Sigmoid colon (tissue), 7 donors: Measurements from ENCODE around the gene SPPL2B. TPM values are rescaled to one million over a fixed set of nuclear protein-coding genes. Genes with fewer than 3 reads are reported as not detected.
A peak's percentile ranks its signal among the peaks of the same experiment; 100 is the strongest.

Experiments
- DNase-seq: peaks from one replicate; pipeline ENCODE4 v3.0.0-alpha.2; 2019
- H3K27ac ChIP-seq, 4 donors: fragments of 200-600 bp; sonication (generic); one replicate each; pipeline ENCODE4 v1.5.1; 2016 to 2019; ENCODE audit warnings: mild to moderate bottlenecking in 1 of 4
- H3K27me3 ChIP-seq, 3 donors: fragments of 200-600 bp; sonication (generic); one replicate each; pipeline ENCODE4 v1.5.1; 2019; ENCODE audit warnings: mild to moderate bottlenecking in 1 of 3
- H3K36me3 ChIP-seq, 4 donors: fragments of 200-600 bp; sonication (generic); one replicate each; pipeline ENCODE4 v1.5.1; 2016 to 2019
- H3K4me1 ChIP-seq, 4 donors: fragments of 200-600 bp; sonication (generic); one replicate each; pipeline ENCODE4 v1.5.1; 2017 to 2019
- H3K4me3 ChIP-seq, 4 donors: fragments of 200-600 bp; sonication (generic); one replicate each; pipeline ENCODE4 v1.5.1; 2017 to 2019; ENCODE audit warnings: mild to moderate bottlenecking in 2 of 4, moderate library complexity in 1 of 4
- H3K9me3 ChIP-seq, 4 donors: fragments of 200-600 bp in 3 of 4; sonication (generic) in 3 of 4; one replicate each; pipeline versions ENCODE4 v1.5.1 to v1.6.1; 2013 to 2019
- CTCF ChIP-seq, 4 experiments: fragments of 450-650 bp in 3 of 4; fragments of 200-600 bp in 1 of 4; IDR thresholded peaks; one replicate each; pipeline ENCODE4 v1.5.1; 2016 to 2019; ENCODE audit warnings: antibody characterized with exemption in 4 of 4, mild to moderate bottlenecking in 3 of 4, moderate library complexity in 2 of 4
- EP300 ChIP-seq, 4 donors: sonication (generic); formaldehyde crosslinking; IDR thresholded peaks; one replicate each; pipeline ENCODE4 v1.6.1; 2017; ENCODE audit warnings: antibody characterized with exemption in 4 of 4
- POLR2A ChIP-seq, 2 donors: fragments of 450-650 bp; IDR thresholded peaks; one replicate each; pipeline ENCODE4 v1.6.1; 2016; ENCODE audit warnings: antibody characterized with exemption in 2 of 2, mild to moderate bottlenecking in 2 of 2, moderate library complexity in 2 of 2
- POLR2AphosphoS5 ChIP-seq, 4 donors: sonication (generic); formaldehyde crosslinking; IDR thresholded peaks; one replicate each; pipeline ENCODE4 v1.6.1; 2017; ENCODE audit warnings: antibody characterized with exemption in 4 of 4
- WGBS, 2 donors: extraction: QIAGEN DNeasy Blood & Tissue Kit; methylation state at CpG; one replicate each; pipeline ENCODE4 v1.1.7; 2013; 5-methylcytosine and 5-hydroxymethylcytosine counted together
- intact Hi-C: fragments of 100-400 bp; cut with DNase I; formaldehyde crosslinking; loops from one replicate; pipeline ENCODE4 v1.15.1; 2023
- polyA plus RNA-seq, 3 donors: library from polyadenylated mRNA; stranded (reverse); fragments of 200-250 nt; gene quantifications; one replicate each; pipeline ENCODE4 v1.2.3, GENCODE V29; 2013
- total RNA-seq, 4 donors: library from RNA; depleted of rRNA; stranded (reverse); fragments of >200 nt; gene quantifications; one replicate each; pipeline ENCODE4 v1.1.0, GENCODE V29; 2016
- donor health status: healthy with polysubstance abuse.
- donor health status: Bipolar disorder and iron deficiency.
- donor health status: healthy.

SPPL2B gene
- total and polyA plus RNA-seq, 7 donors: 6.0 to 145 (median 17.1) TPM

GRCh38 chr19:2282862-2283237 is 45.6 kb upstream of the SPPL2B start:
- TF ChIP-seq EP300 (IDR thresholded peaks at IDR 0.05) (no peak), POLR2A (IDR thresholded peaks at IDR 0.05) (no peak), CTCF (IDR thresholded peaks at IDR 0.05) (no peak), POLR2AphosphoS5 (IDR thresholded peaks at IDR 0.05) (no peak)
- peaks cover 0 to 15% (median 12%) of the 10 kb centered on the region in 4 donors for H3K4me1 ChIP-seq
- no peak overlapping the region for H3K27ac ChIP-seq
- peaks cover 0 to 5% (median 0%) of the 10 kb centered on the region in 3 donors for H3K27me3 ChIP-seq
- no peaks in the 10 kb centered on the region for H3K9me3 ChIP-seq
- WGBS, 2 donors: 54 to 79% methylated on average over 11 of the region's 11 CpGs
- H3K4me3 ChIP-seq: peak overlapping the region in 2 of 4 donors; percentile 39
- H3K36me3 ChIP-seq: no peaks in the 10 kb centered on the region
- intact Hi-C loops: no loop called here
- no peak for DNase-seq

GRCh38 chr19:2283835-2284507 is 44.5 kb upstream of the SPPL2B start:
- Histone ChIP-seq H3K9me3 (no peaks in the 10 kb centered on the region), H3K36me3 (no peaks in the 10 kb centered on the region), H3K4me1 (peaks cover 0 to 15% (median 12%) of the 10 kb centered on the region in 4 donors), H3K4me3 (no peak overlapping the region), H3K27me3 (peaks cover 0 to 12% (median 6%) of the 10 kb centered on the region in 3 donors), H3K27ac (no peak overlapping the region)
- TF ChIP-seq CTCF (IDR thresholded peaks at IDR 0.05) (no peak), POLR2A (IDR thresholded peaks at IDR 0.05) (no peak), EP300 (IDR thresholded peaks at IDR 0.05) (no peak), POLR2AphosphoS5 (IDR thresholded peaks at IDR 0.05) (no peak)
- intact Hi-C loops: no loop called here
- DNase-seq: no peak
- 88 to 95% methylated on average over 8 of the region's 8 CpGs for WGBS, 2 donors

- Histone ChIP-seq H3K4me3 (no peak overlapping the region), H3K27me3 (peaks cover 26 to 38% (median 32%) of the 10 kb centered on the region in 3 donors), H3K4me1 (peaks cover 0 to 36% (median 36%) of the 10 kb centered on the region in 4 donors), H3K27ac (no peak overlapping the region), H3K36me3 (no peaks in the 10 kb centered on the region), H3K9me3 (no peaks in the 10 kb centered on the region)
- TF ChIP-seq EP300 (IDR thresholded peaks at IDR 0.05) (no peak), POLR2AphosphoS5 (IDR thresholded peaks at IDR 0.05) (no peak), POLR2A (IDR thresholded peaks at IDR 0.05) (no peak), CTCF (IDR thresholded peaks at IDR 0.05) (no peak)
- intact Hi-C loops: no loop called here
- WGBS, 2 donors: 78 to 89% methylated on average over 20 of the region's 20 CpGs
- no peak for DNase-seq
These were observed 41.9 kb upstream of the SPPL2B start for GRCh38 chr19:2286402-2287140.

GRCh38 chr19:2287585-2288337 is 40.7 kb upstream of the SPPL2B start:
- DNase-seq: no peak
- no peak overlapping the region for H3K27ac ChIP-seq
- WGBS, 2 donors: 67 to 71% methylated on average over 13 of the region's 13 CpGs
- peaks cover 0 to 29% (median 28%) of the 10 kb centered on the region in 4 donors for H3K4me1 ChIP-seq
- intact Hi-C loops: no loop called here
- H3K27me3 ChIP-seq: peaks cover 30 to 50% (median 43%) of the 10 kb centered on the region in 3 donors
- no peak for TF ChIP-seq EP300 (IDR thresholded peaks at IDR 0.05)
- TF ChIP-seq POLR2AphosphoS5 (IDR thresholded peaks at IDR 0.05): no peak
- no peak for TF ChIP-seq POLR2A (IDR thresholded peaks at IDR 0.05)
- no peak for TF ChIP-seq CTCF (IDR thresholded peaks at IDR 0.05)
- H3K36me3 ChIP-seq: no peaks in the 10 kb centered on the region
- no peak overlapping the region for H3K4me3 ChIP-seq
- H3K9me3 ChIP-seq: no peaks in the 10 kb centered on the region
